Common myeloid progenitor, CD34-positive (primary cell): ENCODE results near the gene RBKS.
A peak's percentile ranks its signal among the peaks of the same experiment; 100 is the strongest.

Source experiments
- CTCF ChIA-PET: fragments of 350-600 bp; sonication (Branson Sonifier 250); formaldehyde crosslinking; loops from one replicate; lab custom pipeline; 2021; ENCODE audit warnings: antibody characterized with exemption; lab: Charles Lee
- POLR2A ChIA-PET: fragments of 350-600 bp; sonication (Branson Sonifier 250); formaldehyde crosslinking; loops from one replicate; lab custom pipeline; 2021; ENCODE audit warnings: antibody characterized with exemption; lab: Charles Lee
- DNase-seq, 3 donors: peaks; one replicate each; pipeline versions ENCODE4 v3.0.0 to v3.0.0-alpha.2; 2013
- H3K27ac ChIP-seq, 2 experiments: 1 replicate in 1 of 2; 2 replicates in 1 of 2; pipeline ENCODE4 v1.7.0; 2013; ENCODE audit warnings: inconsistent platforms in 2 of 2, low read length in 2 of 2, mild to moderate bottlenecking in 2 of 2, low read depth in 1 of 2, moderate library complexity in 1 of 2; ENCODE audit not compliant: severe bottlenecking in 2 of 2, insufficient read depth in 1 of 2, poor library complexity in 1 of 2
- H3K27me3 ChIP-seq, 5 experiments: replicated peaks in 2 of 5; 1 replicate in 3 of 5; 2 replicates in 2 of 5; pipeline versions ENCODE4 v1.6.1 to v1.7.0; 2013; ENCODE audit warnings: low read length in 4 of 5, mild to moderate bottlenecking in 2 of 5, moderate library complexity in 2 of 5, inconsistent platforms in 1 of 5; ENCODE audit not compliant: insufficient read depth in 5 of 5, control insufficient read depth in 4 of 5
- H3K36me3 ChIP-seq, 4 experiments: 1 replicate in 2 of 4; 2 replicates in 2 of 4; pipeline versions ENCODE4 v1.6.1 to v1.7.0; 2013; ENCODE audit warnings: low read length in 3 of 4, control low read depth in 1 of 4, mild to moderate bottlenecking in 1 of 4; ENCODE audit not compliant: control insufficient read depth in 4 of 4, insufficient read depth in 4 of 4
- H3K4me1 ChIP-seq, 4 experiments: 1 replicate in 3 of 4; 2 replicates in 1 of 4; pipeline versions ENCODE4 v1.6.1 to v1.7.1; 2013; ENCODE audit warnings: low read length in 3 of 4, mild to moderate bottlenecking in 3 of 4, control low read depth in 1 of 4, inconsistent platforms in 1 of 4, moderate library complexity in 1 of 4; ENCODE audit not compliant: control insufficient read depth in 4 of 4, insufficient read depth in 4 of 4; ENCODE audit errors: control extremely low read depth in 1 of 4
- H3K4me3 ChIP-seq, 7 experiments: 1 replicate in 4 of 7; 2 replicates in 3 of 7; pipeline versions ENCODE4 v1.5.1 to v1.7.0; 2013; ENCODE audit warnings: mild to moderate bottlenecking in 7 of 7, low read length in 6 of 7, moderate library complexity in 6 of 7, inconsistent platforms in 2 of 7, low read depth in 2 of 7, control low read depth in 1 of 7; ENCODE audit not compliant: insufficient read depth in 4 of 7, control insufficient read depth in 1 of 7; ENCODE audit errors: extremely low read depth in 1 of 7
- H3K9me3 ChIP-seq, 5 experiments: 1 replicate in 4 of 5; 2 replicates in 1 of 5; pipeline versions ENCODE4 v1.6.1 to v1.7.1; 2013; ENCODE audit warnings: low read length in 4 of 5, mild to moderate bottlenecking in 2 of 5, inconsistent platforms in 1 of 5, low read depth in 1 of 5, moderate library complexity in 1 of 5; ENCODE audit not compliant: control insufficient read depth in 4 of 5, insufficient read depth in 2 of 5; ENCODE audit errors: control extremely low read depth in 1 of 5
- WGBS: methylation state at CpG from one replicate; pipeline ENCODE4 v1.1.5; 2013; ENCODE audit not compliant: insufficient coverage; 5-methylcytosine and 5-hydroxymethylcytosine counted together

The RBKS gene

GRCh38 chr2:27922842-27923241 lies 32.7 kb upstream of the RBKS start:
- ChIA-PET POLR2A (no interaction called here), CTCF (interaction anchor here (1.6 kb wide), 1 partner anchor 22 kb away, joined by 4 read pairs; no protein-coding TSS in a partner anchor)
- H3K4me3 ChIP-seq = no peak overlapping the region

DNA sequence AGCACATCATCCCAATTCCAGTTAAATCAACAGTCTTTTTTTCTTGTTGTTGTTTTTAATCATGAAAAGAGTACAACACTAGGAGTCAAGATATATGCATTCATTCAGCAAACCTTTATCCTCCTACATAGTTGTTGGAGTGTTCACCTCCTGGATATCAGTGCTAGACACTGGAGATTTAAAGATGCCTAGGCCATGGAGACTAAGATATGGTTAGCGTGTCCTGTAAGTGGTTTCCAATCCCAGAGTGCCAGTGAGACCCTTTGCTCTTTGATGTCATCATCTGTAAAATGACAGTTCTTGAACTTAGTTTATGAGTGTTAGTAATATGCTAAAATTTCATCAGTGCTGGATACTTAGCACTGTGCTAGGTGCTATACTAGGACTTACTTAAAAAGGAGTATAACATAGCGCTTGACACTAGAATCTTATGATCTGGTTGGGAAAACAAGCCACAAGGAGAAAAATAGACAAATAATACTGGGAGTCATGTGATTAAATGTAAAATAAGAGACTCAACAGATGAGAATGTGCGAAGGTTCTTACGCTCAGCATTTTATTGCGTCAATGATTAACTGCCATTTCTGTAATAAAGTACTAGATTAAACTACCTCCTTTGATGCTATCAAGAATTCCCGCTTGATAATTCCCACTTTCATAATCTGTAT lies 31.8 kb upstream of the RBKS start:
- no peaks in the 10 kb centered on the region for H3K9me3 ChIP-seq
- WGBS = 100% methylated on average over 2 of the region's 6 CpGs
- POLR2A ChIA-PET = no interaction called here
- peaks cover 0 to 4% (median 3%) of the 10 kb centered on the region in 4 experiments for H3K36me3 ChIP-seq
- H3K27me3 ChIP-seq = no peaks in the 10 kb centered on the region
- H3K4me3 ChIP-seq = no peak overlapping the region
- CTCF ChIA-PET = no interaction called here
- peaks cover 7 to 24% (median 16%) of the 10 kb centered on the region in 4 experiments for H3K4me1 ChIP-seq
- H3K27ac ChIP-seq = no peak overlapping the region
- no peak for DNase-seq

More at GRCh38 chr2:27922842-27923241, 32.7 kb upstream of the RBKS start:
- H3K36me3 ChIP-seq = peaks cover 0 to 4% (median 3%) of the 10 kb centered on the region in 4 experiments
- no peaks in the 10 kb centered on the region for H3K27me3 ChIP-seq
- H3K9me3 ChIP-seq = no peaks in the 10 kb centered on the region
- peaks cover 7 to 24% (median 16%) of the 10 kb centered on the region in 4 experiments for H3K4me1 ChIP-seq
- DNase-seq = no peak
- no CpG with 5 or more reads among the region's 1 CpG for WGBS
- H3K27ac ChIP-seq = no peak overlapping the region

GRCh38 chr2:27921424-27921823 lies 31.2 kb upstream of the RBKS start:
- Histone ChIP-seq H3K4me3 (no peak overlapping the region), H3K27ac (peak overlapping the region; percentile 54 to 76), H3K36me3 (peaks cover 0 to 4% (median 3%) of the 10 kb centered on the region in 4 experiments), H3K27me3 (no peaks in the 10 kb centered on the region), H3K9me3 (no peaks in the 10 kb centered on the region), H3K4me1 (peaks cover 7 to 24% (median 16%) of the 10 kb centered on the region in 4 experiments)
- ChIA-PET POLR2A (no interaction called here), CTCF (no interaction called here)
- WGBS = no CpG with 5 or more reads among the region's 2 CpGs
- DNase-seq = no peak

GRCh38 chr2:27920148-27920885 lies 30.1 kb upstream of the RBKS start:
- H3K9me3 ChIP-seq = no peaks in the 10 kb centered on the region
- CTCF ChIA-PET = interaction anchor here (1.2 to 1.4 kb wide), 3 partner anchors 19 to 35 kb away, joined by 3 to 5 read pairs (median 4); no protein-coding TSS in a partner anchor
- POLR2A ChIA-PET = interaction anchor here (1.4 kb wide), 1 partner anchor 30 kb away, joined by 8 read pairs; the partner anchor contains the start of genes BABAM2 and RBKS
- H3K27ac ChIP-seq = peak overlapping the region; percentile 54 to 76
- H3K4me3 ChIP-seq = peak overlapping the region in 2 of 7 experiments; percentile 4 to 12
- 29% methylated on average over 3 of the region's 4 CpGs for WGBS
- H3K36me3 ChIP-seq = peaks cover 0 to 4% (median under 1%) of the 10 kb centered on the region in 4 experiments
- H3K4me1 ChIP-seq = peaks cover 4 to 16% (median 11%) of the 10 kb centered on the region in 4 experiments
- DNase-seq = peak; percentile 88 to 93 (median 89)
- H3K27me3 ChIP-seq = no peaks in the 10 kb centered on the region

GRCh38 chr2:27916293-27916995 lies 26.3 kb upstream of the RBKS start:
- POLR2A ChIA-PET = no interaction called here
- CTCF ChIA-PET = no interaction called here
- DNase-seq = no peak
- H3K27me3 ChIP-seq = no peaks in the 10 kb centered on the region
- no peaks in the 10 kb centered on the region for H3K9me3 ChIP-seq
- no peak overlapping the region for H3K4me3 ChIP-seq
- WGBS = no CpG with 5 or more reads among the region's 1 CpG
- no peak overlapping the region for H3K27ac ChIP-seq
- H3K36me3 ChIP-seq = peaks cover 0 to 4% (median 0%) of the 10 kb centered on the region in 4 experiments
- peaks cover 4 to 16% (median 13%) of the 10 kb centered on the region in 4 experiments for H3K4me1 ChIP-seq

DNA sequence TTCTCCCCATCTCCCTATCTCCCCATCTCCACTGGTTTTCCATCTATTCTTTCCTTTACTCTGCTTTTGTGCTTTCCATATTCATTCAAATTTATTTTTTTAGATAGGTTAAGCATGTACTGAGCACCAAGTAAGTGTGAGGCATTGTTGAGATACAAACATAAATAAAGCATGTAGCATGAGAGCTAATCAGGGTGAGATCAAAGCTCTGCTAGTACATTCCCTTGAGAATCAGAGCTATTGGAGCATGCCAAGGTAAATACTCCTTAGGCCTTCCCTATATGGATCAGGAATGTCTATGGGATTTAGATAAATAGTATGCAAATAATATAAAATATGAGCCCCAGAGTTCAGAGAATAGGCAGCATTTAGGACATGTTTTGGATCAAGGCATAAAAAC lies 25.7 kb upstream of the RBKS start:
- Histone ChIP-seq H3K36me3 (peaks cover 0 to 4% (median 0%) of the 10 kb centered on the region in 4 experiments), H3K4me3 (no peak overlapping the region), H3K9me3 (no peaks in the 10 kb centered on the region), H3K27ac (no peak overlapping the region), H3K4me1 (peaks cover 4 to 11% (median 9%) of the 10 kb centered on the region in 4 experiments), H3K27me3 (no peaks in the 10 kb centered on the region)
- ChIA-PET CTCF (no interaction called here), POLR2A (no interaction called here)
- no peak for DNase-seq
